HG02588 (cell line): ENCODE measurements around the gene MBD3.

ENCODE experiments used
- ATAC-seq: cut with Tn5 transposase; IDR thresholded peaks from one replicate; pipeline ENCODE4 v1.9.1; 2021; ENCODE audit warnings: mild to moderate bottlenecking, moderate library complexity; ENCODE audit not compliant: unreplicated experiment

Gene MBD3

DNA sequence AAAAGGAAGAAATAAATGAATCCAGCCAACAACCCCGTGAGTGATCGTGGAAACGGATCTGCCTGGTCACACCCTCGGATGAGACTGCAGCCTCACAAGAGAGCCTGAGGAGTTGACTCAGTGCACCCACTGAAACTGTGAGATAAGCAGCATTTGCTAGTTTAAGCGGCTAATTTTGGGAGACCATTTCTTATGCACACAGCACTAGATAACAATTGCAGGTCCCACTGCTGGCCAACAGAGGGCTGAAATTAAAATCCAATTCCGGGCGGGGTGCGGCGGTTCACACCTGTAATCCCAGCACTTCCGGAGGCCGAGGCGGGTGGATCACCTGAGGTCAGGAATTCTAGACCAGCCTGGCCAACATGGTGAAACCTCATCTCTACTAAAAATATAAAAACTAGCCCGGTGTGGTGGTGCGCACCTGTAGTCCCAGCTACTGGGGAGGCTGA lies 9.0 kb upstream of the MBD3 start:
- ATAC-seq = no peak

DNA sequence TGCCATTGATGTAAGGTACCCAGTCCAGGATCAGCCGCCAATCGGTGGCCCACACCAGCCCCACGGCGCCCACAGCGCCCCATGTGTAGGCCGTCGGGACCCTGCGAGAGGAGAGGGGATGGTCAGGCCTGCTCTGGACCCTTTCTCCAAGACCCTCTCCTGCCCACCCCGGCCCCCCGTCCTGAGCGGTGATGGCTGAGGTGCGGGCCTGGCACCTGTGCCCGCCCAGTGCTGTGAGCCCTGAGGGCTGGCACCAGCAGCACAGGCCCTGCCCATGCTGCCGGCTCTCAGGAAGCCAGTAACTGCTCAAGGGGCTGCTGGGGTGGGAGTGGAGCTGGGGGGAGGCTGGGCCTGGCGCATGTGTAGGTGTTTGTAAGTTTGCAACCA lies 6.8 kb upstream of the MBD3 start:
- no peak for ATAC-seq

DNA sequence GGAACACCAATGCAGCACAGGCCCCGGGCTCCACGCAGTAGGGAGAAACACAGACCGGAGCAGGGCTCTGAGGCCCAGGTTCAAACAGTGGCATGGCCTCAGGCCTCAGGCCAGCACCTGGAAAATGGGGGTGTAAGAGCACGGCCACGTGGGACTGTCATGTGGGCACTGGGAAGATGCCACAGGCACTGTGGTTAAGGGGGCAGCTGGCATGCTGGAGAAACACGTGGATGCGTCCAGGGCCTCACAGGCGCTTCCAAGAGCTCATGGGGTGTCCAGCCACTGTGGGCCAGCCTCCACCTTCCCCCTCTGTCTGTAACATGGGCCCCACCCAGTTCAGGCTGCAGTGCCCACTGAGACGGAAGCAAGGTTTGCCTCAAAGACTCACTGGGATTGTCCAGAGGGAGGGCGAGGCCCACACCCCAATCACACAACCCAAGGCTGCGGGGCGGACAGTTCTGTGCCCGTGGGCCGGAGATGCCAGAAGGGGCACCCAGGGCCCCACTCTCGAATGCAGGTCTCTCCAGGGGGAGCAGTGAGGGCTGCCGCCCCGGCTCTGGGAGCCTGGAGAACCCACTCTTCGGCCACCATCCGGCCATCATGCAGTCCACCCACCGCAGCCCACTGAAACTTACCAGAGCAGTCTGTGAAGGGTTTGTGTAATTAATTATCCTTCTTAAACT lies 6.3 kb upstream of the MBD3 start:
- no peak for ATAC-seq

DNA sequence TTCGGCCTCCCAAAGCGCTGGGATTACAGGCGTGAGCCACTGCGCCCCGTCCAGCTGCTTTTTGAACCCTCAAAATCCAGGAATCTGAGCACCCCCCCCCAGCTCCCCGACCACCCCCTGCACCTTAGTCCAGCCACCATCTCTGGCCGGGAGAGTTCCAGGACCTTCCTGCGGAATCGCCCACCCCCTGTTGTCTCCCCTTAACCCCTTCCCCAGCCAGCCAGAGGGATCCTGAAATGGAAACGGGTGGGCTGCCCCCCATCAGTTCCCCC lies 772 bp upstream of the MBD3 start:
- no peak for ATAC-seq

DNA sequence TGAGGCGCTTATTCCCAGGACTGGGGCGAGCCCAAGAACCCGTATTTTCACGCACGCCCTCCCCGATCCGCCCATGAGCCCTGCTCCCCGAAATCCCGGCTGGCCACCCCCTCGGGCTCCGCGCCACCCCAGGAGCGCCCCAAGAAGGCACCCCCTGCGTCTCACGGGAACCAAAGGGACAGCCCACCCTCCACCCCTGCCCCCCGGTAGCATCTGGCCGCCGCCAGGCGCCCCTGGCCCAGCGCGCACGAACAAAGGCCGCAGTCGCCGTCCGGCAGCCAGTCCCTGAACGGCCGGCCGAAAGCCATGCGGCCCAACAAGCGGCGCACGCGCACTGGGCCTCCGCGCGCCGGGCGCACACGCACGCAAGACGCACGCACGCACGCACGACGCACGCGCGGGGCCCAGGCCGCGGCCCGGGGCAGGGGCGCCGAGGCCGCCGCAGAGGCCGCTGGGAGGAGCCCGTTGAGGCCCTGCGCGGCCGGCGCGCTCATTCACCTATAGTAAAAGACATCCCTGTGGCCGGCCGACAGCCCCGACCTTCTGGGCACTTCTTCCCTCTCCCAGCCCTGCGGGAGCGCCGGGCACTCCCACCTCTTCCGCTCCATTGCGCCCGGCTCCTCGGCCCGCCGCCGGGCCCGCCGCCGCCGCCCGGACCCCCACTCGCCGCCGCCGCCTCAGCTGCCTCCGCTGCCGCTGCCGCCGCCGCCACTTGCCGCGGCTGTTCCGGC lies 476 bp downstream of the MBD3 start:
- peak; percentile 70 for ATAC-seq

DNA sequence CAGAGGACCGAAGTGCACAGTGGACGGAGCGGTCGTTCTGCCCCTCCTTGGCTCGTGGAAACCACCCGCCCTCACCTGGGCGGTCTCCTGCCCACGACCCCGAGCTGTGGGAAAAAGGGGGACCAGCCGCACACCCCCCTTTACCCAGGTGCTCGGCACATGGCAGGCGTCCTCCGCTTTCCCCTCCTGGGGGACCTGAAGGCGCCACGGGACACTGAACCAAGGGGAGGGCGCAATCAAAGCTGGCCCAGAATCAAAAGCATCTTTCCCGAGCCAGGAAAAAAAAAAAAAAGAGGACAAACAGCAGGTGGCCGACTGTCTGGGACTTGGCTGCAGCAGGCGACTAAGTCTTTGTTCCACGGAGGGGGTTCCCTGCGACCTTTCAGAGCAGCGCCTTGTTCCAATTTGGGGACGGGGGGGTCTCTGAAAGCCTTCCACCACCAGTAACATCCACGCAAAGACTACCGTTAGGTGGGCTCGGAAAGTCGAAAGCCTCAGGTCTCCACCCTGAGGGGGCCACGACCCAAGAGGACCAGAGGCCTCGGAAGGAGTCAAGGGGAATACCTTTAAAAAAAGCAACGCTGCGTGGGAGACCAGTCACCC lies 1.1 kb downstream of the MBD3 start:
- no peak for ATAC-seq

DNA sequence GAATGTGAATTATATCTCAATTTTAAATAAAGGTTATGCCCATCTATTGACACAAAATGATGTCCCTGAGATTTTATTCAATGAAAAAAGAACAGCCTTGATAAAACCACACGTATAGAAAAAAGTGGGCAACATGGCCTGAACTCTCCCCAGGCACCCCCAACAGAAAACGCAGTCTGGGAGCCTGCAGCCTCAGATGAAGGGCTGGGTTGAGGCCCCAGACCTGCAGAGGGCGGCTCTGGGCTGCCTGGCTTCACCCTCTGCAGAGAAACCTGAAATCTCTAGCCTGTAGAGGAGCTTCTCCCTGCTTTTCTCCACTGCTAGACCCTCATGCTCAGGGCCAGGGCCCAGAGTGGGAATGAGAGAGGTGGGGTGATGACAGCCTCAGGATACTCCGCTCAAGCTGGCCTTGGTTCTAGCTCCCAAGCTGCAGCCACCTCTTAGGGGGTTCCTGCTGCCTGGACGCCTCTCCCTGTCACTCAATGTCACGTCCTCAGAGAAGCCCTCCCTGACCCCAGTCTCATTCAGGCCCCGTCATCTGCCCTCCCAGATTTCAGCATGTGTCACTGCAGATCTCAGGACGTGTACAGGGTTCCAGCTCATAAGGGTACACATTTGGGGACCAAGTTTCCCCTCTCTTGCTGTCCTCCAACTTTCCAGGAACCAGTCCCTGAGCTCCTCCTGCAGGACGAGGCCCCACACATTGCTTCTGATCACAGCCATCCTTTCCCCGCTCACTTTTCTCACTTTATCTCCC lies 1.8 kb downstream of the MBD3 start:
- no peak for ATAC-seq

DNA sequence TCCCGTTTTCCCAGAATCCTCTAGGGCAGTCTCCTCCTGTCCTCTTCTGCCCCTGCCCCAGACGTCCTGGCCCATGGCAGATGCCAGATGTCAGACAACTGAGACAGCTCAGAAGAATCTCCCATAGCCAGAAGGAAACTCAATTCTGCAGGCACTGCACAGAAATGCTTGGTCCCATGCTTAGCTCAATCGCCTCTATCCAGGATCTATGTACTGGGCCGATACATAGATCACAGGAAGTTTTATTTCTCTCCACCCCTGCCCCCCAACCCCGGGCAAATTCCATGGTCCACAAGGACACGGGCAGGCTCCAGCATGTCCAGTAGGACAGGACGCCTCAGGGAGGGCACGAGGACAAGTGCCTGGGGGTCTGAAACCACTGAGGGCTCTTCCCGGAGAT lies 4.8 kb downstream of the MBD3 start:
- no peak for ATAC-seq

DNA sequence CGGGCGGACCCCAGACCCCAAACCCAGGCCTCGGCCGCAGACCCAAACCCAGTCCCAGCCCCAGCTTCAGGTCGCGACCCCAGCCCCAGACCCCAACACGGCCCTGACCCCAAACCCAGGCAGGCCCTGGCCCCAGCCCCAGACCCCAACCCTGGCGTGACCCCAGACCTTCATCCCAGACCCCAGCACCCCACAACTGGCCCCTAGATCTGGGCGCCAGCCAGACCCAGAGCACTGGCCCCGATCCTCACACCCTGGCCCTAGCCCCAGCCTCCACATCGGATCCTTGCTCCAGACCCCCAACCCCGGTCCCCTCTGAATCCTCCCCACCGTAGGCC lies 7.5 kb downstream of the MBD3 start:
- no peak for ATAC-seq

DNA sequence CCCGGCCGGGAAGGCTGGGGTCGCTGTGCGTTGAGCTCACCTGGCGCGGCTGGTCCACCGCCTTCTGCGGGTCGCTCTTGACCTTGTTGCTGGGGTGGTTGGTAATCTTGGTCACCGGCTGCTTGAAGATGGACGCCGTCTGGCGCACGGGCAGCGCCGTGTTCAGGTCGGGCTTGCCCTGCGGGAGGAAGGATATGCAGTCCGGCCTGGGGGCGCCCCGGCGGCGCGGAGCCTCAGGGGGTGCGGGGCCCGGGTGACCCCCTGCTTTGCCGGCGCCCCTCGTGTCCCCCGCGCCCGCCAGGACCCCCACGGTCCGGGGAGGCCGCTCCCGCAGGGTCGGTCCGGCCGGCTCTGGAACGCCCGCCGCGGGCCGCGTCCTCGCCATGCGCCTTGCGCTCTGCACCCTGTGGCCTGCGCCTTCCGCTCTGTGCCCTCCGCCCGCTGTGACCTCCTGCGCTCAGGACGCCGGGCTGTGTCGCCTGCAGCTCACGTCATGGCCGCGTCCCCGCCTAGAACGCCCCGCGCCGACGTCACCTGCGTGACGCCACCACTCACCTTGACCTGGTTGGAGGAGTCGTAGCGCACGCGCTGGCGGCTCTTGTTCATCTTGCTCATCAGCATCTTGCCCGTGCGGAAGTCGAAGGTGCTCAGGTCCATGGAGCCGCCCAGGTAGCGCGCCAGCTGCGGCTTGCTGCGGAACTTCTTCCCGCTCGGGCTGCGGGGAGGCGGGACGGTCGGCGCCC lies 8.0 kb downstream of the MBD3 start:
- ATAC-seq = no peak

DNA sequence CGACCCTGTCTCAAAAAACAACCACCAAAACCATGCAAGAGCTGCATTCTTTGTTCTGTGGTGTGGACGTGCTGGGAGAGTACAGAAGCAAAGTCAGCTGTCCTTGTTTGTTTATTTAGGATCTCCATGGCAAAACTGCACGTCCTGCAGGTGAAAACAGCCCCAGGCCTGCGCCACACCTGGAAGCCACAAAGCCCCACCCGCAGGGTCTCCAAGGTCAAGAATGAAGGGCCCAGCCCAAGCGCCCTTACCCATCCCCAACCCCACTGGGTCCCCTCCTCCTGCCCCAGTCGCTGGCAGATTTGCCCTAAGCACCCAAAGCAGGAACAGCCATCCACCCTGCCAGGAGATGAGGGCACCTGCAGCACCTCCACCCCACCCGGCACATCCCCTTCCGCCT lies 10.5 kb downstream of the MBD3 start:
- ATAC-seq = no peak

DNA sequence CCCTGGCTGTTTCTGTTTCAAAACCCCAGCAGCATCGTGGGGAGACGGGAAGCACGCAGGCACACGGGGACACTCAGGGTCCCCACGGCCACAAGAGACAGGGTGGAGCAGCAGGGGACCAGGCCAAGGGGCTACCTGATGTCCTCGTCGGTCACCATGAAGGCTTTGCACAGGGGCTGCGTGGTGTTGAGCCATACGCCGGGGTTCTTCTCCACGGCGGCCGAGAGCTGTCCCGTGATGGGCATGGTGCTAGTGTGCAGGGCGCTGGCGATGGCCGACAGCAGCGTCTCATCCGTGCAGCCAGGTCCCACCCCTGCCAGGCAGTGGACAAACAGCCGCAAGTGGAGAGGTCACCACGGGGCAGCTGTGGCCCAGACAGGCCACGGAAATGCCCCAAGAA lies 11.7 kb downstream of the MBD3 start:
- no peak for ATAC-seq

DNA sequence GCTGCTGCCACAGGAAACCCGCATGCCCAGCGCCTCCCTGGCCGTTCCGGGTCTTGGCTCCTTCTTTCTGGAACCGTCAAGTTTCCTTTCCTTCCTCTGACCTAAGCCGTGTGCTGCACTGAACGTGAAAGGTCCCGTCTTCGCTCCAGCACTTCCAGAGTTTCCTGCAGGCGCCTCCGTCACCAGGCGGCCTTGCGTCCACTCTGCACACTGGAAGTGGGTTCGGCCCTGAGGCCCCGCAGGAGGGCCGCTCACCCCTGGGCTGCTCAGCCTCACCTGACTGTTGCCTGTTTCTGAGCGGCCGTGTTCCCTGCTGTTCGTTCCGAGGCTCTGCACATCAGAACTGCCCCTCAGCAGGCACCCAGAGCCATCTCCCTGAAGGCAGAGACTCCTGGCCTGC lies 12.3 kb downstream of the MBD3 start:
- no peak for ATAC-seq

DNA sequence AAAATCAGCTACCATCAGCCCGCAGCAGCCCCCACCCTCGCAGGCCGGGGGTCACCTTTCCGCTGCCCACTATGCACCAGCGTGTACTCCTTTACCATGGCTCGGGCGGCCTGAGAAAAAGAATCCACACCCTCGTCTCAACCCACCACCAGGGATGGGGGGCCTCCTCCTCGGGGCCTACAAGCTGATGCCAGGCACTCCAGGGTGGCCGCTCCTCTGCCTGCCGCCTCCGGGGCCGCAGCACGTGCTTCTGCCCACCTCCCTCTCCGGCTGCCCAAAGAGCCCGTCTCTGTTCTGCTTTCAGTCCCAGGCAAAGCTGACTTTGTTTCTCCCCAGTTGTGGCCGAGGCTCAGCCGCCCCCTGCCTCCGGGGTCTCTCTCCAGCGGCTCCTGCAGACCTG lies 13.4 kb downstream of the MBD3 start:
- ATAC-seq = no peak

DNA sequence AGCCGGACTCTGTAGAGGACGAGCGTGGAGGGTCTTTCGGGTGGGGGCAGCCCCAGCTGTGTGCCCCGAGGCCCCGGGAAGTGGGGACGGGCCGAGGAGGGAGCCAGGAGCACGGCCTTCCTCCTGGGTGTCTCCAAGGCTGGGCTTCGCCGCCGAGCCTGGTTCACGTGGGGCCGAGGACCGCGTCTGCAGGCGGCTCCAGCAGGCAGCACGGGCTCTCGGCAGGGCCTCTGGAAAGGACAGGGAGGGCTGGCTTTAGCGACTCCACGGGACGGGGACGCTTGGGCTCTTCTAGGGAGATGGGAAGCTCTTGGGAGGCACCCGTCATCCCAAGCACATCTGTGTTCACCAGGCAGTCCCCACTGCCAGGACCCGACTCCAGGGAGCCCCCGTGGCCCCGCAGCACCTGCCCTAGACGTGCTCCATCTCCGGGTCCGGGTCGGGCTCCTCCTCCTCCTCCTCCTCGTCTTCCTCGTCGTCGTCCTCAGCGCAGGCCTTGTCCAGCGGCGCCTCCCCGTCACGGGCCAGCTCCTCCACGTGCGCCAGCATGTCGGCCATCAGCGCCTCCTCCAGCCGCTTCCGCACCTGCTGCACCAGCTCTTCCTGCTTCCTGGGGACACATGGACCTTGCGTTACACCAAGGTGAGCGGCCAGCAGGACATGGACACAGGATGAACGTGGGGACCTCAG lies 14.6 kb downstream of the MBD3 start:
- ATAC-seq = no peak

DNA sequence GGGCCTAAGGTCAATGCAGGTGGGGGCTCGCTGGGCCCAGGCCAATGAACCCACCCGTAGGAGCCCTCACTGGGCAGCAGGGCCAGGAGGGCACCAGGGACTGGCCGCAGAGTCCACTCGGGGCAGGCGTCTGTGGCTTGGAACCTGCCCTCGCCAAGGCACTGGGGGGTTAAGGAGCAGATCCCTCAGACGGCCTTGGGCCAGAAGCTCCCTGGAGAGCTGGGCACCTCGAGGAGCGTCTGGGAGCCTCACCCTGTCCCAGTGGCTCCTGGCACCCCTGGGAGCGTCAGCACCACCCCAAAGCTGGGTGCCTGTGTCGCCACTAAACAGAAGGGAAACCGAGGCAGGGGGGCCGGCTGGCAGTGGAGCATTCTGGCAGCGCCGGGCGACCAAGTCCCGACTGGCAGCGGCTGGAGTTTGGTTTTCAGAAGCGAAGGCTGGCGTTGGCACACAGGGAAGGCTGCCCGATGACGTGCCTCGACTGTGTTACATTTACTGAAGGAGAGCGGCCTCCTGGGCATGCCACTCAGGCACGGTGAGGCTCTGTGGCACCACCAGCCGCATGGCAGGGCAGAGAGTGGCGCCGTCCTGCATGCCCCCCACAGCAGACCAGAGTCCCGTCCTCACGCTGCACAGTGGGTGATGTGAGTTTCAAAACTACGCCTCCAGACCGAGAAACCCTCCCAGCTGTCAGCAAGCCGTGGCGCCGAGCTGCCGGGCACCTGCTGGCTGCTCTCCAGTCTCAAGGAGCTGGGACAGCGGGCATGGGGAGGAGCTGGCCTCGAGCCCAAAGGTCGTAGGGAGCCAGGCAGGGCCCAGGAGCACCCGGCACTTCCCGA lies 15.4 kb downstream of the MBD3 start:
- ATAC-seq = no peak

DNA sequence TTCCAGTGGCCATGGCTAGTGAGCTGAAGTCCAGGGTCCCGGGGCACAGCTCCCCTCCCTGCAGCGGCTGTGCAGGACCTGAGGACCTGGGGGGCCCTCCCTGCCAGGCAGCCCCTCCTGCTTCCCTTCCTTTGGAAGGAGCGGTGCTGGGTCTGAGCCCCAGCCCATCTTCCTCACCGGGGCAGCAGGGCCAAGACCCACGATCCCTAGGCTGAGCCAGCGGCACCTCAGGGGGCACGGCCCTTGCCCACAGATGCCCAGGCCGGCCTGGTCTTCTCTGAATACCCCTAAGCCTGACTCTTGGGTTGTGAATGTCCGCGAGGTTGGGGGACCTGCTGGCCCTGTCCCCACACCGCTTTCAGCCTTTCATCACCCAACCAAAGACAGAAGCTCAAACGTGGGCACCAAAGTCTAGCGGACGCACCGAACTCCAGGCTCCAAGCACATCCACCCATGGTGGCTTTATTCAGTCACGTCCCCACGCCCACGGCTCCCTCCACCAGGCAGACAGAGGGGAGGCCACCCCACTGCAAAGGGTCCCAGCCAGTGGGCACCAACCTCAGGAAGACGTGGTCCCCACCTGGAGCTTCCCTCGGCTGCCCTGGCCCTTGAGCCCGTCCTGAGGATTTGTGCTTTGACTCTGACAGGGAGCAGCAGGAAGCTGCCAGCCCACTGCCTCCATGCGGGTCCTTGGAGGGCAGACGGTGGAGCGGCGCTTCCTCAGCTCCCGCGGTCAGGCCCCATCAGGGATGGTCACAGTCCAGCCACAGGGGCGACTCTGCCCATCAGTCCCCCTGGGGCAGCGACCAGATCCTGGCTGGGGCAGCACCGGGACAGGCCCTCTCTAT lies 16.2 kb downstream of the MBD3 start:
- ATAC-seq = no peak

DNA sequence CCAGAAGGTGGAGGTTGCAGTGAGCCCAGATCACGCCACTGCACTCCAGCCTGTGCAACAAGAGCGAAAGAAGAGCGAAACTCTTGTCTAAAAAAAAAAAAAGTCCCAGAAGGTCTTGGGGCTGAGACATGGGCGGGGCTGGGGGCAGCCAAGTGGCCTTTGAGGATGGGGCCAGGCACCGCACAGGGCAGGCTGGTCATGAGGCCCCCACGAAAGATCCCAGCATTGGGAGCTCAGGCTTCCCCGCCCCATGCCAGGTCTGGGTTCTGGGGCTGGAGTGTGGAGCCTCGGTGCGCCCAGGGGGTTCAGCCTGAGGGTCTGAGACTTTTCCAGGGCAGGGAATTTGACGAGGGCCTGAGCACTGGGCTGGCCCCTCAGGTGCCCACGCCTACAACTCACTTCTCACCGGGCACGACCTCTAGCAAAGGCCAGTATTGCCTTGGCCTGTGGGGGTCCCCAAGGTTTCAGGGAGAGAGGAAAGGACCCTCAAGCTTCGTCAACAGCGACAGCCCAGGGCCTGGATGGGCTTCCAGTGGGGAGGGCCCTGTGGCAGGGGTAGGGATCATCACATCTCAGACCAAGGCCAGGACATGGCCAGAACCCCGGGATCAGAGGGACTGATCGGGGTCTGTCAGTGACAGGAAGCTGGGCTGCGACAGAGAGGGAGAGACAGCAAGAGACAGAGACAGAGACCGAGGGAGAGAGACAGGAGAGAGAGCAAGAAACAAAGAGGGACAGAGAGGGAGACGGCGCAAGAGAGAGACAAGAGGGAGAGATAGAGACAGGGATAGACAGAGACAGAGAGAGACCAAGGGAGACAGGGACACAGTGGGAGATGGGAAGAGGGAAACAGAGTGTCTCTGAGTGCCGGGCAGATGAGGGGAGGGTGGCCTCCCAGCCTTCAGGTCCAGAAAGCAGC lies 17.1 kb downstream of the MBD3 start:
- ATAC-seq = no peak
